ENCODE results near the gene MSI2. TPM values are rescaled to one million over a fixed set of nuclear protein-coding genes. Genes with fewer than 3 reads are reported as not detected.

Gene MSI2
- total RNA-seq, 1 experiment from 2014 or later = 169 TPM

- Histone ChIP-seq H3K9me3 (ENCODE audit: low read length) (no peaks in the 10 kb centered on the region), H3K36me3 (ENCODE audit: insufficient read depth, low read length) (no peaks in the 10 kb centered on the region), H3K79me2 (ENCODE audit: low read length) (peaks cover 61% of the 10 kb centered on the region), H3K4me1 (ENCODE audit: low read length) (no peaks in the 10 kb centered on the region), H3K27me3 (ENCODE audit: low read length) (no peaks in the 10 kb centered on the region), H4K20me1 (ENCODE audit: insufficient read depth, low read depth, low read length) (no peaks in the 10 kb centered on the region), H3K27ac (ENCODE audit: low read length) (no peak overlapping the region), H2AFZ (ENCODE audit: low read length) (no peak overlapping the region), H3K4me2 (ENCODE audit: low read depth, low read length, poor library complexity, severe bottlenecking) (no peak overlapping the region), H3K9ac (ENCODE audit: low read length) (no peak overlapping the region), H3K9me2 (replicated peaks; ENCODE audit: insufficient read depth, low read length) (no peaks in the 10 kb centered on the region), H3K4me3 (ENCODE audit: low read length) (no peak overlapping the region)
- no peak for DNase-seq
Observed at GRCh38 chr17:57562184-57562698, 305.9 kb downstream of the MSI2 start.

- Histone ChIP-seq H3K36me3 (ENCODE audit: insufficient read depth, low read length) (no peaks in the 10 kb centered on the region), H3K79me2 (ENCODE audit: low read length) (peaks cover 64% of the 10 kb centered on the region), H3K27ac (ENCODE audit: low read length) (no peak overlapping the region), H3K9me2 (replicated peaks; ENCODE audit: insufficient read depth, low read length) (no peaks in the 10 kb centered on the region), H3K4me2 (ENCODE audit: low read depth, low read length, poor library complexity, severe bottlenecking) (no peak overlapping the region), H2AFZ (ENCODE audit: low read length) (no peak overlapping the region), H4K20me1 (ENCODE audit: insufficient read depth, low read depth, low read length) (no peaks in the 10 kb centered on the region), H3K27me3 (ENCODE audit: low read length) (no peaks in the 10 kb centered on the region), H3K4me3 (ENCODE audit: low read length) (no peak overlapping the region), H3K9me3 (ENCODE audit: low read length) (no peaks in the 10 kb centered on the region), H3K9ac (ENCODE audit: low read length) (no peak overlapping the region), H3K4me1 (ENCODE audit: low read length) (no peaks in the 10 kb centered on the region)
- DNase-seq = no peak
Observed at GRCh38 chr17:57563958-57564357, 307.6 kb downstream of the MSI2 start.

- Histone ChIP-seq H3K9me2 (replicated peaks; ENCODE audit: insufficient read depth, low read length) (no peaks in the 10 kb centered on the region), H3K27ac (ENCODE audit: low read length) (no peak overlapping the region), H3K79me2 (ENCODE audit: low read length) (peaks cover 67% of the 10 kb centered on the region), H3K36me3 (ENCODE audit: insufficient read depth, low read length) (no peaks in the 10 kb centered on the region), H3K4me2 (ENCODE audit: low read depth, low read length, poor library complexity, severe bottlenecking) (no peak overlapping the region), H4K20me1 (ENCODE audit: insufficient read depth, low read depth, low read length) (no peaks in the 10 kb centered on the region), H3K4me3 (ENCODE audit: low read length) (no peak overlapping the region), H3K4me1 (ENCODE audit: low read length) (no peaks in the 10 kb centered on the region), H3K27me3 (ENCODE audit: low read length) (no peaks in the 10 kb centered on the region), H3K9ac (ENCODE audit: low read length) (no peak overlapping the region), H3K9me3 (ENCODE audit: low read length) (no peaks in the 10 kb centered on the region), H2AFZ (ENCODE audit: low read length) (no peak overlapping the region)
- DNase-seq = no peak
Observed at GRCh38 chr17:57565176-57565575, 308.9 kb downstream of the MSI2 start.

- no peaks in the 10 kb centered on the region for H3K9me2 ChIP-seq (replicated peaks; ENCODE audit: insufficient read depth, low read length)
- no peak overlapping the region for H3K4me3 ChIP-seq (ENCODE audit: low read length)
- peaks cover 59% of the 10 kb centered on the region for H3K79me2 ChIP-seq (ENCODE audit: low read length)
- H3K27me3 ChIP-seq (ENCODE audit: low read length) = no peaks in the 10 kb centered on the region
- H3K36me3 ChIP-seq (ENCODE audit: insufficient read depth, low read length) = no peaks in the 10 kb centered on the region
- H3K9me3 ChIP-seq (ENCODE audit: low read length) = no peaks in the 10 kb centered on the region
- no peaks in the 10 kb centered on the region for H4K20me1 ChIP-seq (ENCODE audit: insufficient read depth, low read depth, low read length)
- no peak for DNase-seq
- no peak overlapping the region for H3K27ac ChIP-seq (ENCODE audit: low read length)
- H3K9ac ChIP-seq (ENCODE audit: low read length) = no peak overlapping the region
- no peaks in the 10 kb centered on the region for H3K4me1 ChIP-seq (ENCODE audit: low read length)
- no peak overlapping the region for H3K4me2 ChIP-seq (ENCODE audit: low read depth, low read length, poor library complexity, severe bottlenecking)
- H2AFZ ChIP-seq (ENCODE audit: low read length) = no peak overlapping the region
Observed at GRCh38 chr17:57566721-57567120, 310.4 kb downstream of the MSI2 start.

GRCh38 chr17:57567251-57567650 is 310.9 kb downstream of the MSI2 start:
- H3K4me2 ChIP-seq (ENCODE audit: low read depth, low read length, poor library complexity, severe bottlenecking) = no peak overlapping the region
- no peaks in the 10 kb centered on the region for H3K9me3 ChIP-seq (ENCODE audit: low read length)
- H3K9ac ChIP-seq (ENCODE audit: low read length) = no peak overlapping the region
- no peaks in the 10 kb centered on the region for H3K9me2 ChIP-seq (replicated peaks; ENCODE audit: insufficient read depth, low read length)
- no peaks in the 10 kb centered on the region for H3K36me3 ChIP-seq (ENCODE audit: insufficient read depth, low read length)
- no peaks in the 10 kb centered on the region for H3K27me3 ChIP-seq (ENCODE audit: low read length)
- no peak for DNase-seq
- no peaks in the 10 kb centered on the region for H4K20me1 ChIP-seq (ENCODE audit: insufficient read depth, low read depth, low read length)
- H3K4me1 ChIP-seq (ENCODE audit: low read length) = no peaks in the 10 kb centered on the region
- no peak overlapping the region for H2AFZ ChIP-seq (ENCODE audit: low read length)
- H3K4me3 ChIP-seq (ENCODE audit: low read length) = no peak overlapping the region
- no peak overlapping the region for H3K27ac ChIP-seq (ENCODE audit: low read length)
- H3K79me2 ChIP-seq (ENCODE audit: low read length) = peaks cover 62% of the 10 kb centered on the region

GRCh38 chr17:57568340-57568739 is 312.0 kb downstream of the MSI2 start:
- no peaks in the 10 kb centered on the region for H3K9me2 ChIP-seq (replicated peaks; ENCODE audit: insufficient read depth, low read length)

GRCh38 chr17:57569021-57569420 is 312.7 kb downstream of the MSI2 start:
- Histone ChIP-seq H3K36me3 (ENCODE audit: insufficient read depth, low read length) (no peaks in the 10 kb centered on the region), H3K9me3 (ENCODE audit: low read length) (no peaks in the 10 kb centered on the region), H3K4me2 (ENCODE audit: low read depth, low read length, poor library complexity, severe bottlenecking) (no peak overlapping the region), H2AFZ (ENCODE audit: low read length) (no peak overlapping the region), H3K27me3 (ENCODE audit: low read length) (no peaks in the 10 kb centered on the region), H3K4me1 (ENCODE audit: low read length) (no peaks in the 10 kb centered on the region; the same call in 1 of the 2 replicates), H4K20me1 (ENCODE audit: insufficient read depth, low read depth, low read length) (no peaks in the 10 kb centered on the region), H3K9ac (ENCODE audit: low read length) (no peak overlapping the region), H3K4me3 (ENCODE audit: low read length) (no peak overlapping the region), H3K27ac (ENCODE audit: low read length) (0 out of 2 replicates have a peak overlapping the region, but pooled peaks have one; percentile 24), H3K79me2 (ENCODE audit: low read length) (peaks cover 60% of the 10 kb centered on the region), H3K9me2 (replicated peaks; ENCODE audit: insufficient read depth, low read length) (no peaks in the 10 kb centered on the region)
- DNase-seq = no peak

More at GRCh38 chr17:57568340-57568739, 312.0 kb downstream of the MSI2 start:
- no peaks in the 10 kb centered on the region for H3K27me3 ChIP-seq (ENCODE audit: low read length)
- no peaks in the 10 kb centered on the region for H4K20me1 ChIP-seq (ENCODE audit: insufficient read depth, low read depth, low read length)
- H3K36me3 ChIP-seq (ENCODE audit: insufficient read depth, low read length) = no peaks in the 10 kb centered on the region
- H3K9ac ChIP-seq (ENCODE audit: low read length) = no peak overlapping the region
- H3K4me1 ChIP-seq (ENCODE audit: low read length) = no peaks in the 10 kb centered on the region
- no peak for DNase-seq
- H3K27ac ChIP-seq (ENCODE audit: low read length) = no peak overlapping the region
- H2AFZ ChIP-seq (ENCODE audit: low read length) = no peak overlapping the region
- no peak overlapping the region for H3K4me3 ChIP-seq (ENCODE audit: low read length)
- H3K9me3 ChIP-seq (ENCODE audit: low read length) = no peaks in the 10 kb centered on the region
- H3K79me2 ChIP-seq (ENCODE audit: low read length) = peaks cover 57% of the 10 kb centered on the region
- H3K4me2 ChIP-seq (ENCODE audit: low read depth, low read length, poor library complexity, severe bottlenecking) = no peak overlapping the region

- Histone ChIP-seq H3K27me3 (ENCODE audit: low read length) (no peaks in the 10 kb centered on the region), H3K79me2 (ENCODE audit: low read length) (peaks cover 58% of the 10 kb centered on the region), H3K27ac (ENCODE audit: low read length) (no peak overlapping the region), H3K9me3 (ENCODE audit: low read length) (no peaks in the 10 kb centered on the region), H3K4me2 (ENCODE audit: low read depth, low read length, poor library complexity, severe bottlenecking) (no peak overlapping the region), H3K4me1 (ENCODE audit: low read length) (no peaks in the 10 kb centered on the region; the same call in 1 of the 2 replicates), H3K4me3 (ENCODE audit: low read length) (no peak overlapping the region), H3K36me3 (ENCODE audit: insufficient read depth, low read length) (no peaks in the 10 kb centered on the region), H3K9ac (ENCODE audit: low read length) (no peak overlapping the region), H2AFZ (ENCODE audit: low read length) (no peak overlapping the region), H4K20me1 (ENCODE audit: insufficient read depth, low read depth, low read length) (no peaks in the 10 kb centered on the region), H3K9me2 (replicated peaks; ENCODE audit: insufficient read depth, low read length) (no peaks in the 10 kb centered on the region)
- no peak for DNase-seq
Observed at GRCh38 chr17:57569853-57570252, 313.5 kb downstream of the MSI2 start.
